Uterus (tissue), 4 donors: ENCODE data around the gene ATP8A2. TPM values are rescaled to one million over a fixed set of nuclear protein-coding genes. Genes with fewer than 3 reads are reported as not detected.
"Not testable (repeated sequence)": the region's sequence is repeated elsewhere in the genome, so short reads cannot be mapped to it uniquely, and the experiment has no call there.

Experiments used
- DNase-seq, 2 donors: peaks; one replicate each; pipeline ENCODE4 v3.0.0-alpha.2; 2019 to 2020
- H3K27ac ChIP-seq, 2 donors: fragments of 200-600 bp; sonication (generic); 1 replicate in 1 of 2; 2 replicates in 1 of 2; pipeline ENCODE4 v1.5.1; 2016 to 2018
- H3K27me3 ChIP-seq, 2 donors: fragments of 200-600 bp; sonication (generic); one replicate each; pipeline ENCODE4 v1.5.1; 2018 to 2019; ENCODE audit warnings: control low read depth in 1 of 2
- H3K36me3 ChIP-seq, 2 donors: fragments of 200-600 bp; sonication (generic); one replicate each; pipeline ENCODE4 v1.5.1; 2019; ENCODE audit warnings: control low read depth in 1 of 2
- H3K4me1 ChIP-seq, 2 donors: fragments of 200-600 bp; sonication (generic); one replicate each; pipeline ENCODE4 v1.5.1; 2018 to 2019; ENCODE audit warnings: control low read depth in 1 of 2
- H3K4me3 ChIP-seq, 2 donors: fragments of 200-600 bp; sonication (generic); 1 replicate in 1 of 2; 2 replicates in 1 of 2; pipeline ENCODE4 v1.5.1; 2018 to 2019; ENCODE audit warnings: mild to moderate bottlenecking in 1 of 2
- H3K9me3 ChIP-seq, 2 donors: fragments of 200-600 bp; sonication (generic); one replicate each; pipeline ENCODE4 v1.5.1; 2019; ENCODE audit warnings: control low read depth in 1 of 2
- POLR2A ChIP-seq, 2 donors: fragments of 450-650 bp; IDR thresholded peaks; one replicate each; pipeline ENCODE4 v1.6.1; 2016; ENCODE audit warnings: antibody characterized with exemption in 2 of 2, mild to moderate bottlenecking in 1 of 2, moderate library complexity in 1 of 2
- intact Hi-C: fragments of 100-400 bp; cut with DNase I; formaldehyde crosslinking; loops from one replicate; pipeline ENCODE4 v1.15.1; 2023; ENCODE audit warnings: low total_unique reads
- total RNA-seq, 4 donors: library from RNA; depleted of rRNA in 3 of 4; stranded (reverse); fragments of >200 nt in 3 of 4; gene quantifications; one replicate each; pipeline versions ENCODE4 v1.1.0 to v1.2.4, GENCODE V29; 2014 to 2023
- TF ChIP-seq, protein P1 (sequence below), 4 experiments: fragments of 200-600 bp in 2 of 4; fragments of 450-650 bp in 2 of 4; sonication (generic) in 2 of 4; IDR thresholded peaks; one replicate each; pipeline ENCODE4 v1.5.1; 2016 to 2019; ENCODE audit warnings: antibody characterized with exemption in 4 of 4, mild to moderate bottlenecking in 2 of 4, moderate library complexity in 1 of 4
- donor health status: DM: yes; HTN: yes; CAD: no.

ATP8A2 gene
- total RNA-seq, 4 donors from 2014 or later: 0.64 to 21.4 TPM; not detected in 2

DNA sequence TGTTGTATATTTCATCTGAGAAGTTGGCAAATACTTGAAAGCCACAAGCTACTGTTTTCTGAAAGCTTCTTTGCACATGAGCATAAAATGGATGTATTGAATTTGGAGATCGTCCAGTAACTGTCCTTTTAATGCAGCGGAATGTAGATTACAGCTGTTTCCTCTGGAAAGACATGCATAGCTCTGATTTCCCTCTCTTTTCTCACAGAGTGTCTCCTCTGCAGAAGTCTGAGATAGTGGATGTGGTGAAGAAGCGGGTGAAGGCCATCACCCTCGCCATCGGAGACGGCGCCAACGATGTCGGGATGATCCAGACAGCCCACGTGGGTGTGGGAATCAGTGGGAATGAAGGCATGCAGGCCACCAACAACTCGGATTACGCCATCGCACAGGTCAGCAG, 397.1 kb downstream of the ATP8A2 start:
- no peak for TF ChIP-seq POLR2A (IDR thresholded peaks at IDR 0.05)
- TF ChIP-seq, protein P1, sequence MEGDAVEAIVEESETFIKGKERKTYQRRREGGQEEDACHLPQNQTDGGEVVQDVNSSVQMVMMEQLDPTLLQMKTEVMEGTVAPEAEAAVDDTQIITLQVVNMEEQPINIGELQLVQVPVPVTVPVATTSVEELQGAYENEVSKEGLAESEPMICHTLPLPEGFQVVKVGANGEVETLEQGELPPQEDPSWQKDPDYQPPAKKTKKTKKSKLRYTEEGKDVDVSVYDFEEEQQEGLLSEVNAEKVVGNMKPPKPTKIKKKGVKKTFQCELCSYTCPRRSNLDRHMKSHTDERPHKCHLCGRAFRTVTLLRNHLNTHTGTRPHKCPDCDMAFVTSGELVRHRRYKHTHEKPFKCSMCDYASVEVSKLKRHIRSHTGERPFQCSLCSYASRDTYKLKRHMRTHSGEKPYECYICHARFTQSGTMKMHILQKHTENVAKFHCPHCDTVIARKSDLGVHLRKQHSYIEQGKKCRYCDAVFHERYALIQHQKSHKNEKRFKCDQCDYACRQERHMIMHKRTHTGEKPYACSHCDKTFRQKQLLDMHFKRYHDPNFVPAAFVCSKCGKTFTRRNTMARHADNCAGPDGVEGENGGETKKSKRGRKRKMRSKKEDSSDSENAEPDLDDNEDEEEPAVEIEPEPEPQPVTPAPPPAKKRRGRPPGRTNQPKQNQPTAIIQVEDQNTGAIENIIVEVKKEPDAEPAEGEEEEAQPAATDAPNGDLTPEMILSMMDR (IDR thresholded peaks at IDR 0.05): no peak
- H3K4me3 ChIP-seq: no peak overlapping the region
- intact Hi-C loops: no loop called here
- no peaks in the 10 kb centered on the region for H3K9me3 ChIP-seq
- H3K27ac ChIP-seq: no peak overlapping the region
- DNase-seq: no peak
- no peaks in the 10 kb centered on the region for H3K36me3 ChIP-seq
- H3K27me3 ChIP-seq: no peaks in the 10 kb centered on the region
- H3K4me1 ChIP-seq: no peaks in the 10 kb centered on the region

DNA sequence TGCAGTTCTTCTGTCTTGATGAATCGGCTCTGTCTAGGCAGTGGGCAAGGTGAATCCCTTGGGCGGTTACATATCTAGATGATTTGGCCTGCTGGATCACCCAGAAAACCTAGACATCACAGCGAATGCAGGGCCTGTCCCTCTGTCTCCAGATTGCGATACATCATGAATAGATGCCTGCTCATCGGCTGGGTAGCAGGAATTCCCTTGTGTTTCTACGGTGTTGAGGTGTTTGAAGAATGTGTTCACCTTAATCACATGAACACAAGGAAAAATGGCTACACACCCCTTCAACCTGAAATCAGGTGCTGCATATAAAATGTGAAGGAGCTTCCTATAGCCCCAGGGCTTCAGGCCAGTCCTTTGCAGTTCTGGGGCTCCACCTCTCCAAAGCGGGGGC, 398.8 kb downstream of the ATP8A2 start:
- intact Hi-C loops: no loop called here
- no peak for DNase-seq
- no peaks in the 10 kb centered on the region for H3K27me3 ChIP-seq
- no peaks in the 10 kb centered on the region for H3K9me3 ChIP-seq
- H3K27ac ChIP-seq: no peak overlapping the region
- no peaks in the 10 kb centered on the region for H3K4me1 ChIP-seq
- no peak for TF ChIP-seq POLR2A (IDR thresholded peaks at IDR 0.05)
- TF ChIP-seq, protein P1 (IDR thresholded peaks at IDR 0.05): no peak
- H3K36me3 ChIP-seq: no peaks in the 10 kb centered on the region
- H3K4me3 ChIP-seq: no peak overlapping the region

DNA sequence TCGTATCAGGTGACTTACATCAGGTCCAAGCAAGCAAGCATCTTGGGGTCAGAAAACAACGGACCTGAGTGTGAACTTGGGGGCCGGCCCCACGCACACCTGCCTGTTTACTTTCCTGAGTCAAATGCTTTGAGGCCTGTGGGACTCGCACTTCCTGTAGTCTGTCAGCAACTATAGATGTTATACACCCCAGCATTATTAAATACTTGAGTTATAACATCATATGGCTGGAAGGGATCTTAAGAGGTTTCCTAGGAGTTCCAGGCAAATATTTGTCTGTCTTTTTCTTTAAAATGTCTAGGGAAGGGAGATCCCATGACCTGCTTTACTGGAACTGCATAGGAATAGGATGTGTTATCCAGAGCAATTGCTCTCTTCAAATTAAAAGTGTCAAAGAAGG, 399.4 kb downstream of the ATP8A2 start:
- Histone ChIP-seq H3K4me1 (no peaks in the 10 kb centered on the region), H3K27me3 (no peaks in the 10 kb centered on the region), H3K9me3 (no peaks in the 10 kb centered on the region), H3K27ac (no peak overlapping the region), H3K36me3 (no peaks in the 10 kb centered on the region), H3K4me3 (no peak overlapping the region)
- intact Hi-C loops: no loop called here
- DNase-seq: no peak
- TF ChIP-seq, protein P1 (IDR thresholded peaks at IDR 0.05): no peak
- TF ChIP-seq POLR2A (IDR thresholded peaks at IDR 0.05): no peak

DNA sequence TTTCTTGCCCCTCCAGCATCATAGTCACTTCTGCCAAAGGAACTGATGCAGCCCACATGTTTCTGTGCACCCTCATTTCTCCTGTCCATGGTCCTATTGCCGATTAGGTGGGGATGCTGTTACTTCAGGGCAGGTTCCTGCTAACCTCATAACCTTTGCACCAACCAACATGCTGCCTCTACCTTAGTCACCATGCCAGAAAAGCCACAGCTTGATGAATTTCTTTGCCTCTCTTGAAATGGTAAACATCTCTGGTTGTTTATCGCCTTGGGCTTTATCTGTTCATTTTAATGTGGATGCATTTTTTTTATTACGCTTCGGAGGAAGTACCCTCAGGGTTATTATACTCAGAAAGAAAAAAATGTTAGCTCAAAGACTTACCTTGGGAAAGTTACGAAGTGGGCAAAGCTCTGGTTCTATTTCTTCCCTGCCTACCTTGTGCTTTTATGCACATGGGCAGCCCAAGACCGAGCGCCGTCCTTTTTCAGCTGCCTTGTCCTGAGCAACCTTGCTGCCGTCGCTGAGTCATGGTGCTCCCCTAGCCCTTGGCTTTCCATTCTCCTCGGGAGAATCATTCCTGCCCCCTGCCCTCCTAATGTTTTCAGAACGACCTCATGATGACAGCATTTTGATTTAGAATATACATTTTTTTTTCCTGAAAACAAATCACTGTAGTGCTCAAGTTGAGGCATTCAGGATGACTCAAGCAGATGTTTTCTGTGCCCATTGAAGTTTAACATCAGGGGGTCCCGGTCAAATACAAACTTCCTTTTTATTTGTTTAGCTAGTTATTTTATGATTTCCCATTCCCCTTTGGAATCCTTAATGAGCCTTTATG, 400.1 kb downstream of the ATP8A2 start:
- TF ChIP-seq, protein P1 (IDR thresholded peaks at IDR 0.05): no peak
- TF ChIP-seq POLR2A (IDR thresholded peaks at IDR 0.05): no peak
- Histone ChIP-seq H3K9me3 (no peaks in the 10 kb centered on the region), H3K4me3 (no peak overlapping the region), H3K27me3 (no peaks in the 10 kb centered on the region), H3K27ac (no peak overlapping the region), H3K36me3 (no peaks in the 10 kb centered on the region), H3K4me1 (no peaks in the 10 kb centered on the region)
- DNase-seq: no peak
- intact Hi-C loops: no loop called here

DNA sequence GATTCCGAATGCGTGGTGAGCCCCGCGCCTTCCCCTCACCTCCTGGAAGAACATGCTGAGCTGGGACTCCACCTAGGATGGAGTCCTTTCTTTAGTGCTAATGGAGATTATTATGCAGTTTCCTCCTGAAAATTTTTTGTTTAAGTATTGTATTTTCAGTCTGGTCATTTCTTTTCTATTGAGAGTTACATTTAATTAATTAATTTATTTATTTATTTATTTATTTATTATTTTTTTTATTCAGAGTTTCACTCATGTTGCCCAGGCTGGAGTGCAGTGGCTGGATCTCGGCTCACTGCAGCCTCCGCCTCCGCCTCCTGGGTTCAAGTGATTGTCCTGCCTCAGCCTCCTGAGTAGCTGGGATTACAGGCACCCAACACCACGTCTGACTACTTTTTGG, 400.8 kb downstream of the ATP8A2 start:
- H3K27ac ChIP-seq, intact Hi-C loops, H3K4me1 ChIP-seq, H3K36me3 ChIP-seq, DNase-seq, H3K27me3 ChIP-seq, H3K4me3 ChIP-seq, H3K9me3 ChIP-seq: not testable (repeated sequence)

DNA sequence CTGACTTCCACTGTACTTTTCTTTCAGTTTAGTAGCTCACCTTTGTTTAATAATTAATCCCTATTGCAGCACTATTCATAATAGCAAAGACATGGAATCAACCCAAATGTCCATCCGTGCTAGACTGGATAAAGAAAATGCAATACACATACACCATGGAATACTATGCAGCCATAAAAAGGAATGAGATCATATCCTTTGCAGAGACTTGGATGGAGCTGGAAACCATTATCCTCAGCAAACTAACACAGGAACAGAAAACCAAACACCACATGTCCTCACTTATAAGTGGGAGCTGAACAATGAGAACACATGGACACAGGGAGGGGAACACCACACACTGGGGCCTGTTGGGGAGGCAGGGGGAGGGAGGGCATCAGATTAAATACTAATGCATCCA, 402.3 kb downstream of the ATP8A2 start:
- H3K36me3 ChIP-seq, H3K9me3 ChIP-seq, H3K4me3 ChIP-seq, H3K4me1 ChIP-seq, DNase-seq, intact Hi-C loops, H3K27ac ChIP-seq, H3K27me3 ChIP-seq: not testable (repeated sequence)
